H1 (cell line): ENCODE results near the gene MTFR1L. TPM values are rescaled to one million over a fixed set of nuclear protein-coding genes. Genes with fewer than 3 reads are reported as not detected.

ENCODE experiments used
- CTCF ChIA-PET: fragments of 300-600 bp; sonication (Branson Sonifier 250); formaldehyde crosslinking; loops from one replicate; lab custom pipeline; 2021; ENCODE audit not compliant: partially characterized antibody; lab: Charles Lee
- POLR2A ChIA-PET: fragments of 300-600 bp; sonication (Branson Sonifier 250); formaldehyde crosslinking; loops from one replicate; lab custom pipeline; 2021; ENCODE audit warnings: inconsistent platforms; ENCODE audit not compliant: partially characterized antibody; lab: Charles Lee
- DNase-seq, 2 experiments: peaks; one replicate each; pipeline versions ENCODE4 v3.0.0 to v3.0.0-alpha.2; 2010 to 2022; ENCODE audit warnings: low spot score in 2 of 2, low read depth in 1 of 2, mixed read lengths in 1 of 2
- FAIRE-seq: peaks from 2 replicates; lab custom pipeline; 2011; peaks lifted over from hg19 to GRCh38; lab: Jason Lieb, UNC
- H2AFZ ChIP-seq: 2 replicates; pipeline ENCODE4 v1.8.1; 2012; ENCODE audit warnings: low read length, inconsistent platforms
- H2AK5ac ChIP-seq: 2 replicates; pipeline ENCODE4 v1.6.1; 2013; ENCODE audit warnings: low read depth, low read length
- H2BK120ac ChIP-seq: replicated peaks from 2 replicates; pipeline ENCODE3; 2013; ENCODE audit warnings: low read depth, low read length, inconsistent platforms
- H2BK12ac ChIP-seq: 2 replicates; pipeline ENCODE4 v1.6.1; 2013; ENCODE audit warnings: low read depth, low read length
- H2BK15ac ChIP-seq: 2 replicates; pipeline ENCODE4 v1.6.1; 2013; ENCODE audit warnings: low read length
- H2BK20ac ChIP-seq: 2 replicates; pipeline ENCODE4 v1.6.1; 2013; ENCODE audit warnings: low read length
- H2BK5ac ChIP-seq: 2 replicates; pipeline ENCODE4 v1.6.1; 2013; ENCODE audit warnings: low read depth, low read length
- H3K14ac ChIP-seq: 2 replicates; pipeline ENCODE4 v1.6.1; 2013; ENCODE audit warnings: inconsistent platforms; ENCODE audit not compliant: insufficient read length
- H3K18ac ChIP-seq: 2 replicates; pipeline ENCODE4 v1.6.1; 2013; ENCODE audit warnings: low read length; ENCODE audit errors: extremely low read depth
- H3K23ac ChIP-seq: 2 replicates; pipeline ENCODE4 v1.6.1; 2013; ENCODE audit warnings: inconsistent platforms; ENCODE audit not compliant: insufficient read length
- H3K23me2 ChIP-seq: 2 replicates; pipeline ENCODE4 v1.6.1; 2013; ENCODE audit warnings: low read depth, low read length
- H3K27ac ChIP-seq: 2 replicates; pipeline ENCODE4 v1.6.1; 2011; ENCODE audit warnings: low read depth, low read length, inconsistent platforms
- H3K27me3 ChIP-seq, 4 experiments: replicated peaks in 1 of 4; 1 replicate in 1 of 4; 2 replicates in 3 of 4; pipeline versions ENCODE4 v1.6.1 to v1.8.1; 2011 to 2013; ENCODE audit warnings: low read length in 3 of 4, mild to moderate bottlenecking in 3 of 4, inconsistent platforms in 2 of 4, mixed read lengths in 2 of 4, moderate library complexity in 1 of 4; ENCODE audit not compliant: control insufficient read depth in 3 of 4, insufficient read depth in 3 of 4; ENCODE audit errors: extremely low read depth in 1 of 4
- H3K36me3 ChIP-seq, 4 experiments: 2 replicates each; pipeline versions ENCODE4 v1.6.1 to v1.8.1; 2011 to 2013; ENCODE audit warnings: mild to moderate bottlenecking in 4 of 4, low read length in 3 of 4, moderate library complexity in 2 of 4, control low read depth in 1 of 4, inconsistent platforms in 1 of 4; ENCODE audit not compliant: insufficient read depth in 4 of 4, control insufficient read depth in 2 of 4
- H3K4ac ChIP-seq: replicated peaks from 2 replicates; pipeline ENCODE3; 2013; ENCODE audit warnings: low read length, low read depth, mixed read lengths, inconsistent platforms; ENCODE audit not compliant: insufficient read length
- H3K4me1 ChIP-seq, 4 experiments: replicated peaks in 1 of 4; 1 replicate in 1 of 4; 2 replicates in 3 of 4; pipeline versions ENCODE4 v1.6.1 to v1.8.1; 2011 to 2013; ENCODE audit warnings: low read length in 3 of 4, inconsistent platforms in 2 of 4, mixed read lengths in 1 of 4; ENCODE audit not compliant: insufficient read depth in 4 of 4, control insufficient read depth in 3 of 4
- H3K4me2 ChIP-seq, 2 experiments: 2 replicates each; pipeline versions ENCODE4 v1.6.1 to v1.8.1; 2011 to 2013; ENCODE audit warnings: low read depth in 2 of 2, low read length in 2 of 2, control low read depth in 1 of 2, inconsistent platforms in 1 of 2, mild to moderate bottlenecking in 1 of 2; ENCODE audit not compliant: insufficient read depth in 1 of 2
- H3K4me3 ChIP-seq, 4 experiments: fragments of 200-600, 300-600 bp in 1 of 4; sonication (generic), shearing (Covaris generic), sonication (Bioruptor Twin) in 1 of 4; 2 replicates each; pipeline versions ENCODE4 v1.5.1 to v1.8.1; 2011 to 2016; ENCODE audit warnings: low read length in 4 of 4, low read depth in 3 of 4, control low read depth in 2 of 4, inconsistent platforms in 2 of 4, mild to moderate bottlenecking in 2 of 4, mixed read lengths in 1 of 4, moderate library complexity in 1 of 4; ENCODE audit not compliant: insufficient read depth in 2 of 4; ENCODE audit errors: extremely low read depth in 1 of 4
- H3K56ac ChIP-seq: replicated peaks from 2 replicates; pipeline ENCODE3; 2013; ENCODE audit warnings: low read depth, mild to moderate bottlenecking, mixed read lengths, low read length, inconsistent platforms; ENCODE audit not compliant: insufficient read length
- H3K79me1 ChIP-seq: 2 replicates; pipeline ENCODE4 v1.6.1; 2013; ENCODE audit warnings: low read depth, low read length, control low read depth
- H3K79me2 ChIP-seq, 2 experiments: 2 replicates each; pipeline versions ENCODE4 v1.6.1 to v1.8.1; 2012 to 2013; ENCODE audit warnings: low read length in 2 of 2, mild to moderate bottlenecking in 2 of 2, inconsistent platforms in 1 of 2; ENCODE audit not compliant: insufficient read depth in 2 of 2, control insufficient read depth in 1 of 2
- H3K9ac ChIP-seq, 4 experiments: replicated peaks in 1 of 4; 1 replicate in 1 of 4; 2 replicates in 3 of 4; pipeline versions ENCODE4 v1.6.1 to v1.8.1; 2011 to 2013; ENCODE audit warnings: low read depth in 3 of 4, low read length in 3 of 4, control low read depth in 2 of 4, mild to moderate bottlenecking in 2 of 4, moderate library complexity in 2 of 4, inconsistent platforms in 1 of 4; ENCODE audit errors: extremely low read depth in 1 of 4
- H3K9me3 ChIP-seq, 2 experiments: 2 replicates each; pipeline versions ENCODE4 v1.6.1 to v1.8.1; 2012 to 2013; ENCODE audit warnings: mild to moderate bottlenecking in 2 of 2, moderate library complexity in 2 of 2, control low read depth in 1 of 2, inconsistent platforms in 1 of 2, low read depth in 1 of 2, low read length in 1 of 2, mixed read lengths in 1 of 2; ENCODE audit not compliant: insufficient read depth in 2 of 2
- H4K20me1 ChIP-seq, 2 experiments: replicated peaks in 1 of 2; 2 replicates each; pipeline versions ENCODE3 to v1.8.1; 2011 to 2013; ENCODE audit warnings: inconsistent platforms in 2 of 2, low read length in 2 of 2, mild to moderate bottlenecking in 1 of 2; ENCODE audit not compliant: insufficient read depth in 2 of 2, control insufficient read depth in 1 of 2
- H4K5ac ChIP-seq: 2 replicates; pipeline ENCODE4 v1.6.1; 2013; ENCODE audit warnings: low read length, low read depth, mixed read lengths, inconsistent platforms; ENCODE audit not compliant: insufficient read length
- H4K8ac ChIP-seq: 2 replicates; pipeline ENCODE4 v1.8.0; 2013; ENCODE audit warnings: mild to moderate bottlenecking, moderate library complexity, low read length, inconsistent platforms; ENCODE audit not compliant: insufficient read depth; ENCODE audit errors: extremely low read depth
- H4K91ac ChIP-seq: replicated peaks from 2 replicates; pipeline ENCODE3; 2013; ENCODE audit warnings: low read length, mixed read lengths, inconsistent platforms; ENCODE audit not compliant: insufficient read length
- RAD21 ChIP-seq, 2 experiments: IDR thresholded peaks in 1 of 2; conservative IDR thresholded peaks in 1 of 2; 2 replicates each; pipeline ENCODE4 v1.6.1; 2011; ENCODE audit warnings: low read depth in 2 of 2, low read length in 2 of 2, improper control_type of control experiment in 1 of 2, inconsistent platforms in 1 of 2, mild to moderate bottlenecking in 1 of 2, moderate library complexity in 1 of 2
- SAP30 ChIP-seq: fragments of 300-600 bp; sonication (generic); IDR thresholded peaks from 2 replicates; pipeline ENCODE4 v1.7.1; 2012; ENCODE audit warnings: low read length, moderate library complexity, mild to moderate bottlenecking, inconsistent platforms; ENCODE audit not compliant: insufficient read depth, insufficient replicate concordance
- WGBS, 2 experiments: shearing (Covaris generic) in 1 of 2; methylation state at CpG; one replicate each; pipeline versions ENCODE4 v1.1.6 to v1.1.7; 2013 to 2015; ENCODE audit warnings: low lambda C conversion rate in 2 of 2, mixed read lengths in 2 of 2, inconsistent platforms in 1 of 2, low coverage in 1 of 2, missing lambda C conversion rate in 1 of 2; ENCODE audit not compliant: insufficient replicate concordance in 2 of 2, insufficient coverage in 1 of 2, insufficient read length in 1 of 2; ENCODE audit errors: extremely low coverage in 1 of 2, missing lambda C conversion rate in 1 of 2; 5-methylcytosine and 5-hydroxymethylcytosine counted together
- polyA plus RNA-seq, 7 experiments: library from polyadenylated mRNA; depleted of rRNA in 3 of 7; stranded (reverse) in 5 of 7; unstranded in 2 of 7; fragments of >200 nt in 5 of 7; fragments of 200-250 nt in 2 of 7; gene quantifications; 1 replicate in 5 of 7; 2 replicates in 1 of 7; 4 replicates in 1 of 7; pipeline versions ENCODE4 v1.2.1 to v1.2.3, GENCODE V29; 2011 to 2013; ENCODE audit warnings: missing spikeins in 2 of 7, mixed read lengths in 2 of 7
- total RNA-seq: library from RNA; stranded (reverse); fragmentation: NEBNext Ultra II Directional; extraction: Animal tissue kit (Norgen Biotek cat#: 25700); gene quantifications from 2 replicates; pipeline ENCODE4 v1.2.1, GENCODE V29; 2021

MTFR1L gene
- total and polyA plus RNA-seq, 2 of the 8 experiments (the other 6 are each of a cell fraction or from before 2014, with no cell fraction given) = 20.8 to 23.1 TPM

DNA sequence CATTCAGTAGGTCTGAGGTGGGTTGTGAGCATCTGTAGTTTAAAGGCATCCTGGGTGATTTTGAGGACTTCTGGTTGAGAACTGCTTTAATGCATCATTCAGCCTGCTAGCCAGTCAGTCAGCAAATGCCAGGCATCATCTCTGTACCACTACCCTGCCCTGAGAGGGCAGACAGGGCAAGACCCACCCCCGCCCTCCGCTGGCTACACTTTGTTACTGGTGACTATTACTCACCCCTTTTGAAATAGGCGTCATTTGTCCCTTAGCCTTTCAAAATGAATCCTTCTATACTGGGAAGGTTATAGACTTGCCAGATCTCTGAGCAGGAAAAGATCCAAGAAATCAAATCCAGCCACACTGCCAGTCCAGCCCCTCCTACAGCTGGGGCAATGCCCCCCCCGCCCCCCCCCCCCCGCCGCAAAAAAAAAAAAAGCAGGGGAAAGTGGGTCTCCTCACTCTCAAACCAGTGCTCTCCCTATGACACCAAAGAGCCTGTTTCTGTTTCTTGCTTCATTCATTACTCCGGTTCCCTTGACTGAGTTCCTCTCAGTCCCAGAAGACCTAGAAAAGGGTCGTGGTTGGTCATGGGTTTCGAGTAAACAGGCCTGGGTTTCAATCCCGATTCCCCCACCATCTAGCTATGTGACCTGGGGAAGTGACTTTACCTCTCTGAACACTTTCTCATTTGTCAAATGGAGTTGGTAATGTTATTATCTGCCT is 15.3 kb upstream of the MTFR1L start:
- ChIA-PET CTCF (interaction anchor here (0.6 to 8.3 kb wide), 7 partner anchors 6 to 587 kb away, joined by 3 to 83 read pairs (median 4); no protein-coding TSS in a partner anchor), POLR2A (no interaction called here)
- Histone ChIP-seq H2BK5ac (no peak overlapping the region), H4K20me1 (peaks cover 0 to 8% of the 10 kb centered on the region in 2 experiments), H2BK120ac (no peak overlapping the region), H3K4me2 (no peak overlapping the region), H3K36me3 (peaks cover 0 to 12% (median 5%) of the 10 kb centered on the region in 4 experiments; a peak in 4 of 8 replicates), H3K79me2 (no peaks in the 10 kb centered on the region), H2AK5ac (no peak overlapping the region), H4K5ac (no peak overlapping the region), H3K18ac (no peak overlapping the region), H3K4me3 (no peak overlapping the region), H2BK15ac (no peak overlapping the region), H4K91ac (no peak overlapping the region), H3K23me2 (peaks cover 9% of the 10 kb centered on the region; the same call in 1 of the 2 replicates), H3K9ac (no peak overlapping the region), H3K4me1 (peaks cover 2 to 8% (median 5%) of the 10 kb centered on the region in 4 experiments; a peak in 6 of 7 replicates), H3K27ac (no peak overlapping the region), H3K4ac (no peak overlapping the region), H2BK20ac (no peak overlapping the region), H3K56ac (no peak overlapping the region), H2AFZ (no peak overlapping the region), H3K9me3 (no peaks in the 10 kb centered on the region), H4K8ac (no peak overlapping the region; the same call in 1 of the 2 replicates), H3K23ac (no peak overlapping the region), H3K27me3 (peaks cover 0 to under 1% (median 0%) of the 10 kb centered on the region in 4 experiments; a peak in 2 of 7 replicates), H3K79me1 (no peaks in the 10 kb centered on the region; the same call in 1 of the 2 replicates), H3K14ac (no peak overlapping the region), H2BK12ac (no peak overlapping the region)
- 94% methylated on average over 7 of the region's 10 CpGs; no CpG with 5 or more reads in 1 of the 2 experiments for WGBS, 2 experiments
- DNase-seq (no peak), FAIRE-seq (no peak)
- peak in 1 of 2 experiments; percentile 19; a peak in 2 of 4 replicates for TF ChIP-seq RAD21 (IDR thresholded peaks at IDR 0.05 in 1 of 2, conservative IDR thresholded peaks at IDR 0.05 in 1 of 2; ENCODE audit: low read depth in 2 of 2, low read length in 2 of 2)
- TF ChIP-seq SAP30 = no peak
